HG02884 (cell line): ENCODE measurements around the gene ANTKMT.

Source experiments
- ATAC-seq: cut with Tn5 transposase; IDR thresholded peaks from one replicate; pipeline ENCODE4 v1.9.1; 2021; ENCODE audit warnings: mild to moderate bottlenecking, moderate library complexity; ENCODE audit not compliant: unreplicated experiment

ANTKMT gene

GRCh38 chr16:761625-762513 is 40.9 kb downstream of the ANTKMT start:
- no peak for ATAC-seq

GRCh38 chr16:762595-763268 is 41.8 kb downstream of the ANTKMT start:
- no peak for ATAC-seq

- no peak for ATAC-seq
Measured at GRCh38 chr16:763369-764183, 42.6 kb downstream of the ANTKMT start.

- no peak for ATAC-seq
Measured at GRCh38 chr16:764184-764750, 43.3 kb downstream of the ANTKMT start.

GRCh38 chr16:764848-765487 is 44.0 kb downstream of the ANTKMT start:
- ATAC-seq, result no peak

GRCh38 chr16:765488-765865 is 44.5 kb downstream of the ANTKMT start:
- no peak for ATAC-seq

GRCh38 chr16:766008-766819 is 45.3 kb downstream of the ANTKMT start:
- no peak for ATAC-seq

GRCh38 chr16:766820-767640 is 46.1 kb downstream of the ANTKMT start:
- ATAC-seq, result no peak

GRCh38 chr16:767743-768235 is 46.8 kb downstream of the ANTKMT start:
- no peak for ATAC-seq

GRCh38 chr16:768428-768827 is 47.5 kb downstream of the ANTKMT start:
- no peak for ATAC-seq

- ATAC-seq, result no peak
Measured at GRCh38 chr16:769184-769784, 48.3 kb downstream of the ANTKMT start.

GRCh38 chr16:769934-770333 is 49.0 kb downstream of the ANTKMT start:
- ATAC-seq, result no peak

- ATAC-seq, result no peak
Measured at GRCh38 chr16:770411-770810, 49.5 kb downstream of the ANTKMT start.
